OCI-LY3 (cell line): ENCODE measurements around the gene TBC1D16.

Experiments
- EZH2phosphoT487 ChIP-seq: fragments of 200-600 bp; shearing (Covaris generic); IDR thresholded peaks from 2 replicates; pipeline ENCODE4 v1.6.1; 2018; ENCODE audit warnings: antibody characterized with exemption, mixed run types, low read depth
- TF ChIP-seq, protein P1 (sequence below): fragments of 200-600, 300-600 bp; sonication (generic); IDR thresholded peaks from 2 replicates; pipeline ENCODE4 v1.5.1; 2014; ENCODE audit warnings: antibody characterized with exemption, low read length, low read depth

DNA sequence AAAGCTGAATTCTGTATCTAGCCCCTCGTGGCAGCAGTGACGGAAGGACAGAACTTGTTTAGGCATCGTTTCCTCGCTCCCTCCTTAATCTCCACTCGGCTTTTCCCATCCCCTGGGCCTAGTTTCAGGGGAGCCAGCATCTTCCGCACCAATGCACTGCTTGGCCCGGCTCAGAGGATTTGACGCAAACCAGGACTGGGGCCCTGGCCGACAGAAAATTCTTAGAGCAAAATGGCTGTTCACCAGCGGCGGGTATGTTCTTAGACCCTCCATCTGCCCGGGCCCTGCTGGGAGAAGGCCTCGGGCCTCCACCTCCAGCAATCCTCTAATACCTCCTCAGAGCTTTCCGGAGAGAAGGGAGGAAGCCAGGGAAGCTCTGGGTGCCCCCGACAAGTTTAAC, 54.6 kb downstream of the TBC1D16 start:
- TF ChIP-seq, protein P1, sequence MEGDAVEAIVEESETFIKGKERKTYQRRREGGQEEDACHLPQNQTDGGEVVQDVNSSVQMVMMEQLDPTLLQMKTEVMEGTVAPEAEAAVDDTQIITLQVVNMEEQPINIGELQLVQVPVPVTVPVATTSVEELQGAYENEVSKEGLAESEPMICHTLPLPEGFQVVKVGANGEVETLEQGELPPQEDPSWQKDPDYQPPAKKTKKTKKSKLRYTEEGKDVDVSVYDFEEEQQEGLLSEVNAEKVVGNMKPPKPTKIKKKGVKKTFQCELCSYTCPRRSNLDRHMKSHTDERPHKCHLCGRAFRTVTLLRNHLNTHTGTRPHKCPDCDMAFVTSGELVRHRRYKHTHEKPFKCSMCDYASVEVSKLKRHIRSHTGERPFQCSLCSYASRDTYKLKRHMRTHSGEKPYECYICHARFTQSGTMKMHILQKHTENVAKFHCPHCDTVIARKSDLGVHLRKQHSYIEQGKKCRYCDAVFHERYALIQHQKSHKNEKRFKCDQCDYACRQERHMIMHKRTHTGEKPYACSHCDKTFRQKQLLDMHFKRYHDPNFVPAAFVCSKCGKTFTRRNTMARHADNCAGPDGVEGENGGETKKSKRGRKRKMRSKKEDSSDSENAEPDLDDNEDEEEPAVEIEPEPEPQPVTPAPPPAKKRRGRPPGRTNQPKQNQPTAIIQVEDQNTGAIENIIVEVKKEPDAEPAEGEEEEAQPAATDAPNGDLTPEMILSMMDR, result no peak
- TF ChIP-seq EZH2phosphoT487, result no peak
